PC-3 (cell line): ENCODE data around the gene CCR6.

Experiments
- EZH2 ChIP-seq: fragments of 300-600 bp; sonication (generic); IDR thresholded peaks from one replicate; pipeline ENCODE4 v1.6.1; 2017; ENCODE audit warnings: antibody characterized with exemption, mild to moderate bottlenecking, low read length; ENCODE audit not compliant: unreplicated experiment
- EZH2phosphoT487 ChIP-seq: fragments of 300-600 bp; sonication (generic); IDR thresholded peaks from 2 replicates; pipeline ENCODE4 v1.6.1; 2018; ENCODE audit warnings: mild to moderate bottlenecking, antibody characterized with exemption, low read length, borderline replicate concordance
- TF ChIP-seq, protein P1 (sequence below): fragments of 300-600 bp; sonication (generic); conservative IDR thresholded peaks from 2 replicates; pipeline ENCODE4 v1.5.1; 2017; ENCODE audit warnings: antibody characterized with exemption, low read depth, mild to moderate bottlenecking, low read length

DNA sequence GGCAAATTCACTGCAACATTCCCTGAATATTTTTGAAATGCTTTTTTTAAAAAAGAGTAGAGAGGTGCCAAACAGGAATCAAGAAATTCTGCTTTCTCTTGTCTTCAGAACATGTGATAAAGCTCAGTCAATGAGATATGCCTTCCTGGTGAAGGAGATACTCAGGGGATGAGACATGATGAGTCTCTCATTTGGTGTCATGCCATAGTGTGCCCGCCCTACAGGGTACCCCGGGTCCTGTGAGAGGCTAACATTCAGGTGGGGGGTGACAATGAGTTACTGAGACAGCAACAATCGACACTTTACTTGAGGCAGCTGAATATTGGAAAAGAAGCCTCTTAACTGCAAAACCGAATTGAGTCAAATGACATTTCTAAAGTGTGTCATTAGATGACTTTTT, 6.7 kb downstream of the CCR6 start:
- TF ChIP-seq, protein P1, sequence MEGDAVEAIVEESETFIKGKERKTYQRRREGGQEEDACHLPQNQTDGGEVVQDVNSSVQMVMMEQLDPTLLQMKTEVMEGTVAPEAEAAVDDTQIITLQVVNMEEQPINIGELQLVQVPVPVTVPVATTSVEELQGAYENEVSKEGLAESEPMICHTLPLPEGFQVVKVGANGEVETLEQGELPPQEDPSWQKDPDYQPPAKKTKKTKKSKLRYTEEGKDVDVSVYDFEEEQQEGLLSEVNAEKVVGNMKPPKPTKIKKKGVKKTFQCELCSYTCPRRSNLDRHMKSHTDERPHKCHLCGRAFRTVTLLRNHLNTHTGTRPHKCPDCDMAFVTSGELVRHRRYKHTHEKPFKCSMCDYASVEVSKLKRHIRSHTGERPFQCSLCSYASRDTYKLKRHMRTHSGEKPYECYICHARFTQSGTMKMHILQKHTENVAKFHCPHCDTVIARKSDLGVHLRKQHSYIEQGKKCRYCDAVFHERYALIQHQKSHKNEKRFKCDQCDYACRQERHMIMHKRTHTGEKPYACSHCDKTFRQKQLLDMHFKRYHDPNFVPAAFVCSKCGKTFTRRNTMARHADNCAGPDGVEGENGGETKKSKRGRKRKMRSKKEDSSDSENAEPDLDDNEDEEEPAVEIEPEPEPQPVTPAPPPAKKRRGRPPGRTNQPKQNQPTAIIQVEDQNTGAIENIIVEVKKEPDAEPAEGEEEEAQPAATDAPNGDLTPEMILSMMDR = no peak
- TF ChIP-seq EZH2 (no peak), EZH2phosphoT487 (no peak)
